SK-N-SH (cell line): ENCODE results near the gene SSNA1.

Experiments
- CHD2 ChIP-seq: fragments of 150-350 bp; IDR thresholded peaks from 2 replicates; pipeline ENCODE4 v1.6.1; 2018; ENCODE audit warnings: low read length; ENCODE audit not compliant: partially characterized antibody
- ELF1 ChIP-seq: IDR thresholded peaks from 2 replicates; pipeline ENCODE4 v1.4.0; 2012
- EP300 ChIP-seq, 2 experiments: IDR thresholded peaks; 2 replicates each; pipeline versions ENCODE4 v1.4.0 to v1.6.1; 2012; ENCODE audit warnings: borderline replicate concordance in 1 of 2, low read depth in 1 of 2, low read length in 1 of 2
- GATA2 ChIP-seq: sonication (generic); formaldehyde crosslinking; IDR thresholded peaks from 2 replicates; pipeline ENCODE4 v1.5.0; 2020; ENCODE audit warnings: mild to moderate bottlenecking, missing genetic modification reagents
- POLR2AphosphoS5 ChIP-seq: IDR thresholded peaks from 2 replicates; pipeline ENCODE4 v1.6.1; 2012; ENCODE audit warnings: low read depth, low read length
- RXRA ChIP-seq: IDR thresholded peaks from 2 replicates; pipeline ENCODE4 v1.4.0; 2012; ENCODE audit warnings: low read depth, mild to moderate bottlenecking, borderline replicate concordance
- SIN3A ChIP-seq: IDR thresholded peaks from 2 replicates; pipeline ENCODE4 v1.6.1; 2012; ENCODE audit warnings: low read depth, mild to moderate bottlenecking, low read length, moderate library complexity, borderline replicate concordance
- TAF1 ChIP-seq: IDR thresholded peaks from 2 replicates; pipeline ENCODE4 v1.6.1; 2012; ENCODE audit warnings: low read depth, mild to moderate bottlenecking, low read length, moderate library complexity, borderline replicate concordance
- TCF12 ChIP-seq: IDR thresholded peaks from 2 replicates; pipeline ENCODE4 v1.4.0; 2012
- TF ChIP-seq, protein P1 (sequence below): fragments of 200-600 bp; sonication (generic); IDR thresholded peaks from 2 replicates; pipeline ENCODE4 v1.6.1; 2017; ENCODE audit warnings: antibody characterized with exemption, mild to moderate bottlenecking, moderate library complexity
- TF ChIP-seq, protein P2 (sequence below): IDR thresholded peaks from 2 replicates; pipeline ENCODE4 v1.4.0; 2012; ENCODE audit warnings: low read depth, borderline replicate concordance

DNA sequence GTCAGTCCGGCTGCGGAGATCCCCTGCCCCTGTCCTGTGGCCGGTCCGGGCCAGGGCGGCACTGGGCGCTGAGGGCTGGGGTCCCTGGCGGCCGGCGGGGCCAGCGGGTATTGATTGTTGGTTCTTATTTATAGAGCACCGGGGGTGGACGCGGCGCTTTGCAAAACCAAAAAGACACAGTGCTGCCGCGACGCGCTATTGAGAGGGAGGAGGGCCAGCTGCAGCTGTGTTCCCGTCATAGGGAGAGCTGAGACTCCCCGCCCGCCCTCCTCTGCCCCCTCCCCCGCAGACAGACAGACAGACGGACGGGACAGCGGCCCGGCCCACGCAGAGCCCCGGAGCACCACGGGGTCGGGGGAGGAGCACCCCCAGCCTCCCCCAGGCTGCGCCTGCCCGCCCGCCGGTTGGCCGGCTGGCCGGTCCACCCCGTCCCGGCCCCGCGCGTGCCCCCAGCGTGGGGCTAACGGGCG, 21.2 kb upstream of the SSNA1 start:
- TF ChIP-seq TAF1, result no peak
- TF ChIP-seq, protein P1, sequence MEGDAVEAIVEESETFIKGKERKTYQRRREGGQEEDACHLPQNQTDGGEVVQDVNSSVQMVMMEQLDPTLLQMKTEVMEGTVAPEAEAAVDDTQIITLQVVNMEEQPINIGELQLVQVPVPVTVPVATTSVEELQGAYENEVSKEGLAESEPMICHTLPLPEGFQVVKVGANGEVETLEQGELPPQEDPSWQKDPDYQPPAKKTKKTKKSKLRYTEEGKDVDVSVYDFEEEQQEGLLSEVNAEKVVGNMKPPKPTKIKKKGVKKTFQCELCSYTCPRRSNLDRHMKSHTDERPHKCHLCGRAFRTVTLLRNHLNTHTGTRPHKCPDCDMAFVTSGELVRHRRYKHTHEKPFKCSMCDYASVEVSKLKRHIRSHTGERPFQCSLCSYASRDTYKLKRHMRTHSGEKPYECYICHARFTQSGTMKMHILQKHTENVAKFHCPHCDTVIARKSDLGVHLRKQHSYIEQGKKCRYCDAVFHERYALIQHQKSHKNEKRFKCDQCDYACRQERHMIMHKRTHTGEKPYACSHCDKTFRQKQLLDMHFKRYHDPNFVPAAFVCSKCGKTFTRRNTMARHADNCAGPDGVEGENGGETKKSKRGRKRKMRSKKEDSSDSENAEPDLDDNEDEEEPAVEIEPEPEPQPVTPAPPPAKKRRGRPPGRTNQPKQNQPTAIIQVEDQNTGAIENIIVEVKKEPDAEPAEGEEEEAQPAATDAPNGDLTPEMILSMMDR, result no peak
- no peak for TF ChIP-seq SIN3A
- no peak for TF ChIP-seq POLR2AphosphoS5
- TF ChIP-seq EP300 (IDR thresholded peaks at IDR 0.05; ENCODE audit: borderline replicate concordance in 1 of 2, low read depth in 1 of 2, low read length in 1 of 2), result no peak
- TF ChIP-seq ELF1, result no peak
- TF ChIP-seq, protein P2, sequence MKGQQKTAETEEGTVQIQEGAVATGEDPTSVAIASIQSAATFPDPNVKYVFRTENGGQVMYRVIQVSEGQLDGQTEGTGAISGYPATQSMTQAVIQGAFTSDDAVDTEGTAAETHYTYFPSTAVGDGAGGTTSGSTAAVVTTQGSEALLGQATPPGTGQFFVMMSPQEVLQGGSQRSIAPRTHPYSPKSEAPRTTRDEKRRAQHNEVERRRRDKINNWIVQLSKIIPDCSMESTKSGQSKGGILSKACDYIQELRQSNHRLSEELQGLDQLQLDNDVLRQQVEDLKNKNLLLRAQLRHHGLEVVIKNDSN, result no peak
- TF ChIP-seq CHD2, result no peak
- TF ChIP-seq RXRA, result no peak
- TF ChIP-seq TCF12, result no peak
- no peak for TF ChIP-seq GATA2 (CRISPR knock-in tag)
